ENCODE measurements around the gene NPC1L1. TPM values are rescaled to one million over a fixed set of nuclear protein-coding genes. Genes with fewer than 3 reads are reported as not detected.
A peak's percentile ranks its signal among the peaks of the same experiment; 100 is the strongest.

Gene NPC1L1
- polyA plus RNA-seq, 5 donors, result 0.21 to 0.42 (median 0.33) TPM

DNA sequence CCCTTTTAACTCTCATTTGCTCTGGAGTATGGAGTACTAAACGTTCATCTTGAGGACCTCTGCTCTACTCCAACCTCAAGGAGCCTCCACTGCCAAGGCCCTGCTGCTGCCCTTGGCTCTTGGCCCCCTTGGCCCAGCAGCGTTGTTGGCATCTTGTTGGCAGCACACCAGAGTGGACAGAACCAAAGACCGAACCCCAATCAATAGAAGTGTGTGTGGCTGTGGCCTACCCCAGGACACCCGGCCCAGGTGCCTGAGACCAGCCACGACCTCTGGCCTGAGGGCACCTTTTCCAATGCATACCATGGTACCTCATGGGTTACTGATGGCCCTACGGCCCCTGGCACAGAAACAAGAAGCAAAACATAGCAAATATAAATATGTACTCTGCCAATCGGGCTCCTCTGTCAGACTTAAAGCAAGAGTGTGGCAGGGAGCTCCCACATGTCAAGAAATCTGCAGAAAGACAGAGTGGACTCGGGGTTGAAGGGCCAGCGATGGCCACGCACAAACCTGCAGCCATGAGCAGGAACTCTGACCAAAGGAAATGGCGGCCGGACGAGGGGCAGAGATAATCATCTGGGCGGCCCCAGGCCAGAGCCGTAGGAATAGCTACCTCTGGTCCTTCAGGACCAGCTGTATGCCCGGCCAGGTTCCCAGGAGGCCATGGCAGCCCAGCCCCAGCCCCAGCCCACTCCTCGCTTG, 2.9 kb downstream of the NPC1L1 start:
- DNase-seq, result no peak

DNA sequence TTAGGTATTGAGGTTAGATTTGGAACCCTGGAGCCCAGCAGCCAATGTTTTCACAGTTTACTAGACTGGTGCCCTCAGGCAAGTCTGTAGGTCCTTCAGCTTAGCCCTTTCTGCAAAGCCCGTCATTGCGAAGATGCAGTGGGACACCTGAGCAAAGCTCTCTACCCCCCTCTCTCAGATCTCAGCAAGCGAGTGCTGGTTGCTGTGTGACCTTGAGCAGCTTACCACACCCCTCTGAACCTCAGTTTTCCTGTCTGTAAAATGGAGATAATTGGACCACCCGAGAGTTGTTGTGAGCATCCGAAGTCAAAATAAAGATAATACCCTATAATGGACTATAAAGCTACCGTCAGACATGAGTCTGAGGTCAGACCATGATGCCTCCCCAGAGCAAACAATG, 3.7 kb downstream of the NPC1L1 start:
- DNase-seq, result no peak

DNA sequence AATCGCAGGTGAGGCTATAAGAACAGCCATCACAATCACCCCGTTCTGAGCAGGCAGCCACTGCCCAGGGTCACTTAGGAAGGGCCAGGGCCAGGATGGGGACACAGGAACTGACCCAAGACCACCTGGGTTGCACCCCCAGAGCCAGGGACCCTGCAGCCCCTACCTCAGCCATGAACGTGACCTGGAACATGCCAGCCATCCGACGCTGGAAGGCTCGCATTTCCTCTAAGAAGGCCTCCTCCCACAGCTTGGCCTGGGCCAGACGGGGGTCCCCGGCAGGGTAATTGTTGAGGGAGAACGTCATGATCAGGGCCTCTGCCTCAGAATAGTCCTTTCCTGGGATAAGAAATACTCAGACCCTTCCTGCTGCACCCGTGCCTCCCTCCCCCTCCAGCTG, 5.0 kb downstream of the NPC1L1 start:
- DNase-seq, result no peak

DNA sequence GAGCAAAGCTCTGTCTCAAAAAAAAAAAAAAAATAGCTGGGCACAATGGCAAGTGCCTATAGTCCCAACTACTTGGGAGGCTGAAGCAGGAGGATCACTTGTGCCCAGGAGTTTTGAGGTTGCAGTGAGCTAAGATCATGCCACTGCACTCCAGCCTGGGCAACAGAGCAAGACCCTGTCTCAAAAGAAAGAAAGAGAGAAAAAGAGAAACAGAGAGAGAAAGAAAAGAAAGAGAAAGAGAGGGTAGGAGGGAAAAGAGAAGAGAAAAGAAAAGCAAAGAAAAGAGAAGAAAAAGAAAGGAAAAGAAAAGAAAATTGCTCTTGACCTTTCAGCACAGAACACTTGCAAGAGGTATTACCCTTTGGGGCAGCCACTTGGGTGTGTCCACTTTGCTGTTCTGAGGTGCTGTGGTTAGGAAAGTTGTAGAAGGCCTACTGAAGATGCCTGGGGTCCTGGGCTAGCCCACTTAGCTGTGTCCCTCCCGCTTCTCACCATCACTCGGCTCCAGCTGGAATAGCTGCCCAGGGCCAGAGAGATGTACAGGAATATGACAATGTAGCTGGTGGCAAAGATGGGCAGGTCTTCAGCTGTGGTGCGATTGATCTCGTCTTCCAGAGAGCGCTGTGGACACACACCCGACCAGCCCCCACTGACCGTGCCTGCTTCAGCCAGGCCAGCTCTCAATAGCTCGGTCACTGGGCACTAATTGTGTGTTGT, 5.6 kb downstream of the NPC1L1 start:
- no peak for DNase-seq

DNA sequence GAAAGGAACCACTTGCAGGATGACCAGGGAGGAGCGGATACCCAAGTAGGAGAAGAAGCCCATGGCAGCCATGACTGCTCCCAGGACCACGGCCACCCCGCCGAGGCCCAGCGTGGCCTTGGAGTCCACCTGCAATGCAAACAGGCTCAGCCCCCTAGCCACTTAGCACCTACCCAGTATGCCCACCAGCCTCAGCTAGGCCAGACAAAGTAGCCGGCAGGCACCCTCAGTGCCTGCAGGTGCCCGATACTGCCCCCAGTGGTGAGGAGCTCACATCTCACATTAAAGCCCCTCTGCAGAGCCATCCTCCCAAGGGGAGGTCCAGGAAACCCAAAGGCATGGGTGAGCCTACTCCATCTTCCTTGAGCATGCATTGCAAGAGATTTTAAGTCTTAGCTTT, 6.6 kb downstream of the NPC1L1 start:
- DNase-seq, result no peak

DNA sequence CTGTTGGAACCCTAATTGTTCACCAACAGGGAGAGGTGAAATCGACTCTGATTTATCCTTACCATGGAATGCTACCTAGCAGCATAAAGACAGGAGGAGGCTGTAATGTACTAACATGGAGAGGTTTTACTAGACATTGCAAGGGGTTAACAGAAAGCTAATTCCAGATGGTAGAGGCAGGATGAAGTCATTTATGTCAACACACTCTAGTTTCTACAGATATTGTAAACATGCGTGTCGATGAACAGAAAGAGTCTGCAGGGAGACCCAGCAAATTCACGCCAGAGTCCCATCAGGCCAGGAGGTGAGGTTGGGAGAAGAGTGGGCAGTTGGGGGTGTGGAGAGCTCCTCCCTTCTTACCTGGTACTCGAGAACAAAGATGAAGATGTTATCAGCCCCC, 7.0 kb downstream of the NPC1L1 start:
- DNase-seq, result peak in 1 of 2 donors; percentile 7

DNA sequence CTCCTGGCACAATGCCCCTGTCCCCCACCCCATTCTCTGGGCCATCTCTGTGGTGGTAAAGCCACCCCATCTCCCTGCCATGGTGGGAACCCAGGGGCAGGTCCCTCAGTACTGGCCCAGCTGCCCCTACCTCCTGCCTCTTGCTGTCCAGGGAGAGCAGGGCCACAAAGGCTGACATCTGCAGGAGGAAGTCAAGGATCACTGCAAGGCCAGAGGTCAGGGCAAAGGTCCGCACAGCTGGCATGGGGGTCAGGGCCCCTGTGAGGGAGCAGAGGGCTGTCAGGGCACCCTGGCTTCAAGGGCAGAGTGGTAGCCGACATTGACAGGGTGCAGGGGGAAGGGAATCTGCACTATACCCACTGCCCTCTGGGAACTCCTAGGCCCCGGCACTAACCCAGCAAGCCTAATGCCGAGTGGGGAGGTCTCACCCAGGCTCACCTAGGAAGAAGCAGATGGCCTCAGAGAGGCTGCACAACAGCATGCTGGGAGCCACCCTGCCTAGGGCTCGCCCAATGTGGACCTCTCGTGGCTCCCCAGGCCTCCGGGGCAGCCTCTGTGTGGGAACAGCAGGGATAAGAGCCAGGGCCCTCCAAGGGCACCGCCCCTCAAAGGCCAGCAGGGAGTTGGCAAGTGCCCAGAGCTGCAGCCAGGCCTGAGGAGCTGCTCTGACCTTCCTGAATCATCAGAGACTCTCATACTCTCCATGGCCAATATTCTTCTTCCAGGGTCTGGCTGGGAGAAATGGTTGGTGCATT, 7.7 kb downstream of the NPC1L1 start:
- no peak for DNase-seq

DNA sequence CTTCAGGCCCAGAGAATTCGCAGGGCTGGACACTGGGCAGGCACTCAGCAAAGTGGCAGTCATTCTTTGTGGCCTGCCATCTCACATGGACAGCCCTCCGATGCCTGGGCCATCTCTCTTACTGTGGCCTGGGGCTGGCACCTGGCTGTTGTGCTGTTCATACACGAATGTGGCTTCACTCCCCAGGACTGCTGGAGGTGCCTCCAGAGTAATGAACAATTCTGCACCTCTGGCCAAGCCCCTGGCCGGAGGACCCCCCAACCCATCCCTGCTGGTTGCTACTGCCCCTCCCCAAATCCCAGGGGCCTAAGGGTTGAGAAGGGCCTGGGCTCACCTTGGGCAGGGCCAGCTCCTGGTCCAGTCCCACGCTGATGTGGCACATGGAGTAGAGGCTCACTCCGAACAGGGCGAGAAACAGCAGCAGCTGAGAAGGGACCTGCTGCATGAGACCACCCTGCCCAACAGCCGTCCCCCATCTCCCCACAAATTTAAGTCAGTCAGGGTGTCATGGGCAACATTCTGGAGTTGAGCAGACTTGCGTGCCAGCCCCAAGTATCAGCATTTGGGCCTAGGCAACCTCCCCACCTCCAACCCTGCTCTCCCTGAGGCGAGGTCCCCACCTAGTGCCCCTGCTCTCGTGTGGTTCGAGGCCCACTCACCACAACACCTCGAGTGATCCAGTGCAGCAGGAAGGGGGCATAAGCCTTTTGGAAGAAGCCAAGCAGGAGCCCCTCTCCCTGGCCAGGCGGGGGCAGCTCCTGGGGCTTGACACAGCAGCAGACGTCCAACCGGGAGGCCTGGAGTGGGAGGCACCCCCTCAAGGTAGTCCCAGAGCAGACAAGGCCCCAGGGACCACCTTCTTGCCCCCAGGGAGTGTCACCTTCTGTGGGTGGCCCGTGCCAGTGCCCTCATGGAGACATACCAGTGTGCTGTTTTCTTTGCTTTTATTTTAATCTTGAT, 9.4 kb downstream of the NPC1L1 start:
- DNase-seq, result no peak

DNA sequence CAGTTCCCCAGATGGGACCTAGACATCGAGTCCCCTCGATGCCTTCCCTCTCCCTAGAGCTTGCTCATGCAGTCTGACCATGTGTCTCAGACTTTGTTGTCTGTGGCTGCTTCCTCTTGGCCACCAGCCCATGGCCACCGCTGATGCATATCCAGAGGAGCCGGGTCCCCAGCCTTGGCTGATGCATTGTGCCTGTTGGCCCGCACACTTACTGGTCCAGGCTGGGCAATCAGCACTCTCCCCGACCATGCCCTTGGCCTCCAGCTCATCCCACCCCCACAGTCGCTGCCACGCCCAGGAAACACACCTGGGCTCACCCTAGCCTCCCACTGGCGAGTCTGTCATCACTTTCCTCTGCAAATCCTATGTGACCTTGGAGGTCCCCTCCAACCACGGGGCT, 10.1 kb downstream of the NPC1L1 start:
- no peak for DNase-seq

DNA sequence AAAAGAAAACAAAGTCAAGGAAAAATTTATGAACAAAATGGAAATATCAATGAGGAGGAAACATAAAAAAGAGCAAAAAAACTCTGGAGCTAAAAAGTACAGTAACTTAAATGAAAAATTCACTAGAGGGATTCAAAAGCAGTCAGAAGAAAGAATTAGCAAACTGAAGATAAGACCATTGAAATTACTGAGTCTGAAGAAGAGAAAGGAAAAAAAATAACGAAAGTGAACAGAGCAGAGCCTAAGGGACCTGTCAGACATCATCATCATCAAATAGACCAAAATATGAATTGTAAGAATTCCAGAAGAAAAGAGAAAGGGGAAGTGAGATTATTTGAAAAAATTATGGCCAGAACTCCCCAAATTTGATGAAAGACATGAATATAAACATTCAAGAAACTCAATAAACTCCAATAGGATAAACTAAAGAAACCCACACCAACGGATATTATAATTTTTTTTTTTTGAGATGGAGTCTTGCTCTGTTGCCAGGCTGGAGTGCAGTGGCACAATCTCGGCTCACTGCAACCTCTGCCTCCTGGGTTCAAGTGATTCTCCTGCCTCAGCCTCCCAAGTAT, 16.2 kb downstream of the NPC1L1 start:
- DNase-seq, result no peak

DNA sequence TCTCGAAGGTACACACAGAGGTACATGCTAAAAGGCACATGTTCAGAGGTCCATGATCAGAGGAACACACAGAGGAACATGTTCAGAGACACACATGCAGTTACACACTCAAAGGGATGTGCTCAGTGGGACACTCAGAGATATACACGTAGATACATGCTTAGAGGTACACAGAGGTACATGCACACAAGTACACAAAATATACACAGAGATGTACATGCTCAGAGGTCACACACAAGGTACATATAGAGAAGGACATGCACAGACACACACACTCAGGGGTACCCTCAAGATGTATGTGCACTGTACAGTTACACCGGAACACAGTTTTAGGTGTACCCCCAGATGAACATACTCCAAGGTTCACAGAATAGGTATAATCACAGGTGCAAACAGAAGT, 18.8 kb downstream of the NPC1L1 start:
- no peak for DNase-seq

DNA sequence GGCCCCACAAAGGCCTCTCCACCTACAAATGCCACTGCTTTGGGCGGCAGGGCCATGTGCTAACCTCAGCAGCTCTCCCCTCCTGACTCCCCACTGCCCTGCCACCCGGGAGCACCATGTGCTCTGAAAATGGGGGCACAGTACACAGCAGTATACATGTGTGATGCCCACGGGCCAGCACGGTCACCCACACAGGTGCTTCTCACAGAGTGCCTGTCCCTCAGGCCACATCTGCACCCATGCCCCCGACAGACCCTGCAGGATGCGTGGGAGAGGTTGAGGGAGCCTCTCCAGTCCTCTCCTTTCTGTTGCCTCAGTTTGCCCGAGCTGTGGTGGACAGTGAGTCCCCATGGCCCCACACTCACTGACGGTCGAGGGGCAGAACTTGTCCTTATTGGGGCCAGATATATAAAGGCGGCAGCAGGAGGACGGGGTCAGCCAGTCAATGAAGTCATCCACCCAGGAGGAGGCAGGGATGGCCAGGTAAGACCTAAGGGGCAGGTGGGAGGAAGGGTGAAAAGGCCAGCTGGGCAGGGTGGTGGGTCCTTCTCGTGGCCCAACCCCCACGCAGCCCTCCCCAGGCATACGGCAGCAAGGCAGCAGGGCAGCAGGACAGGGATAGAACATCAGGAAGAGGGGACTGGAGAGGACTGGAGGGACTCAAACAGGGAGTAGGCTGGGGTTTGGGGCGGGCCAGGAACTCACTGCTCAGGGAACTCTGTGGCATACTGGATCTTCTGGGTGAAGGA, 19.6 kb downstream of the NPC1L1 start:
- no peak for DNase-seq

DNA sequence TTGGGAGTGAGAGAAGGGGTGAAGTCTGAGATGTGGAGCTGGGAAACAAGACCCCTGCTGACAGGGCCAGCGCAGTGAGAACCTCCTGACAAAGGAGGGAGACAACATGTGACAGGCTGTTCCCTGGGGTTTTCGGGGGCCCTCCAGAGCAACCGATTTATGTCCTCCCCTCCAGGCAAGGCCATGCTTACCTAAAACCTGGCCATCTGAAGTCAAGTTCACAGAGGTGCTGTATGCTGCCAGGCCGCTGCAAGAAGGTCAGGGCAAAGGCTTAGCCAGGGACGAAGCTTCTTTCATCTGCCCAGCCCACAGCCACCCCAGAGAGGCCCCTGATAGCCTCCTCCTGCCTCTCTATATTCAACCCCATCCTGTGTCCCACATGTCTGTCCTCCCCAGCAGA, 20.6 kb downstream of the NPC1L1 start:
- no peak for DNase-seq

DNA sequence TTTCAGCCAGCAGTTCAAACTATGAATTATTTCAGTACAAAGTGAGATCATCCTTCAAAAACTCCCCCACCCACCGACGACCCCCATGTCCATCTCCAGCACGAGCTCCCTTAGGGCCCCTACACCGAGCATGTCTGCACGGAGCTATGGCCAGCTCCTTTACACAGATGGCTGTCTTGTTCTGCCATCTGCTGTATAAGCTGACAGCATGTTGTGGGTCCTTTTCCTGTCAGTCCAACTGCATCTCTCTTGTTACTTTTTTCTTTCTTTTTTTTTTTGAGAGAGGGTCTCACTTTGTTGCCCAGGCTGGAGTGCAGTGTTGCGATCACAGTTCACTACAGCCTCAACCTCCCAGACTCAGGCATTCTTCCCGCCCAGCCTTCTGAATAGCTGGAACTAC, 21.6 kb downstream of the NPC1L1 start:
- DNase-seq, result no peak

DNA sequence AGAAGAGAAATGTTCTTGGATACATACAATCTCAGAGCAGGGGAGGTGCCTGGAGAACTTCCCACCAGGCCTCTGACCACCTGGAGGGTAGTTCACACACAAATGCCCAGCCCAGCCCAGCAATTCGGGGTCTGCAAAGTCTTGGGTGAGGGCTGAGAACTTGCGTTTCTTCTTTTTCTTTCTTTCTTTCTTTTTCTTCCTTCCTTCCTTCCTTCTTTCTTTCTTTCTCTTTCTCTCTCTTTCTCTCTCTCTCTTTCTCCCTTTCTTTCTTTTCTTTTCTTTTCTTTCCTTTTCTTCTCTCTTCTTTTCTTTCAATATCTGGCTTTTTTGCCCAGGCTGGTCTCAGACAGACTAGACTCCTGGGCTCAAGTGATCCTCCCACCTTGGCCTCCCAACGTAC, 22.4 kb downstream of the NPC1L1 start:
- no peak for DNase-seq

DNA sequence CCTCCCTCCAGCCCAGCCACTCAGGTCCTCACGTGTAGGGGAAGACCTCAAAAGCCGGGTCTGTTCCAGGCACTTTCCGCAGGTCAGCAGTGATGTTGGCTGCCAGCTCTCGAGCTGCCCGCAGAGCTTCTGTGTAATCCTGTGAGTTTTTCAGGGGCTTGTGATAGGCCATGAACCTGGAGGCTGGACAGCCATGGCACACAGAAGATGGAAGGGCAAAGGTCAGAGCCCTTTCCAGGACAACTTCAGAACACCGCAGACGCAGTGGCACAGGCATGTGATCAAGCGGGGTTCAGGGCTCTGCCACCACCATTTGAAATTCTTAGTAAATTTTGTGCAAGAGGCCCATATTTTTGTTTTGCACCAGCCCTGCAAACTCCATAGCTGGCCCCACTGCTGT, 24.0 kb downstream of the NPC1L1 start:
- DNase-seq, result no peak

DNA sequence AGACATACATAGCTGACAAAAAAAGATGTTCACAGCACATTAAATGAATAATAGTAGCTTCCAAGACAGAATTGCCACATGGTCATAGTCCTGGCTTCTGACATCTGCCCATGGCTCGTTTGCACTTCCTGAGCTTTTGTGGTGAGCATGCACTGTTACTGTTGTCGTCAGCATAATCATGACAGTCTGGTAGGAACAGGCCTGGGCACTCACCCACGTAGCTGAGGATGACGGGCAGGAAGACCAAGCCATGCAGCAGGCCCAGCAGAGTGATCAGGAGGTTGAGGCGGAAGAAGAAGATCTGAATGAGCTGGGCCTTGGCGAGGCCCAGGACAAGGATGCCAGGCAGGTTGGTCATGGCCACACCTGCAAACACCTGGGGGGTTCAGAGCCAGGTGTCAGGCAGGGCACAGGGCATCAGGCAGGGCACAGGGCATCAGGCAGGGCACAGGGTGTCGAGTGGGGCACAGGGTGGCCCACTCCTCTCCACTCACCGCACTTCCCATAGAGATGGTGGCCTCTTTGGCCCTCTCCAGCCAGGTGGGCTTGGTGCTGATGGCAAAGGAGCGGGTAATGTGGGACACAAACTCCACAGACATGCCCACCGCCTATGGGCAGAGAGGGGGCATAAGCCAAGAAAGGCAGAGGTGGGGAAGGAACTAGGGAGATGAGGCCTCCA, 25.4 kb downstream of the NPC1L1 start:
- no peak for DNase-seq

DNA sequence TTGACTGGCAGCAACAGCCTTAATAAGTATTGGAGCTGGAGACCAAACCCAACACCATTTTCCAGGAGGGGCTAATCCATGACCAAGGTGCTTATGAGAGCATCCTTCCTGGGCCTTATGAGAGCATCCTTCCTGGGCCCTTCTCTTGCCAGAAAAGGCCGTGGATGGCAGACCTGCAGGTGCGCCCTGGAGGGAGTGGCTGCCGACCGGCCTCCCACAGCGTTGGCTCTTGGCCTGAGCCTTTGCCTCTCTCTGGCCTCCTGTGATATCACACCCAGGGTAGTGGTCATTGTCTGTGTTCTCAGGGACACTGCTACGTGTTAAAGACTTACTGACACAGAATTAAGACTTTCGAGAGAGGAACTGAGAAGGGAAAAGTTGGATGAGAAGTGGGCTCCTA, 28.4 kb downstream of the NPC1L1 start:
- no peak for DNase-seq

DNA sequence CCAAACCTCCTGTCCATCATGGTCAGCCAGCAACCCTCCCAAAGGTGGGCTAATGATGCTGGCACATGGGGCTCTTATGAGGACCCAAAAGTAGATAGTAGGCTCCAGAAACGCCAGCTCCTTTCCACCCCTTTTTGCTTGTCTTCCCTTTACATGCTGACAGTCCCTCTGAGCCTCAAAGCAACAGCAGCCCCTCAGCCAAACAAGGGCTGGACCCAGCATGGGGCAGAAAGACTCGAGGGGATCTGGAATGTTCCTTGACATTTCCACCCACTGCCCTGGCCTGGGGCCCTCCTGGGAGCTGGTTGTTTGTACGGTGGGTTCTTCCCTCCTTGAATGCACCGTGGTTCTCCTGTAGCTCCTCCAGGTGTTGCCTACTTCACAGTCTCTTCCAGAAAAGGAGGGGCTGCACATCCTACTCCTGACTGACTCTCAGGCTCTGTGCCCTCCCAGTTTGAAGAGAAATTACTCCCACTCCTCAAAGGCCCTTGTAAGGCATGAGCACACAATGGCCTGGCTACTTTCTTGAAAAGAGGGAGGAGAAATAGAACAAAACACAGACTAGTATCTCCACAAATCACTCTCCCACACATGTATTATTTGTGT, 29.2 kb downstream of the NPC1L1 start:
- no peak for DNase-seq

DNA sequence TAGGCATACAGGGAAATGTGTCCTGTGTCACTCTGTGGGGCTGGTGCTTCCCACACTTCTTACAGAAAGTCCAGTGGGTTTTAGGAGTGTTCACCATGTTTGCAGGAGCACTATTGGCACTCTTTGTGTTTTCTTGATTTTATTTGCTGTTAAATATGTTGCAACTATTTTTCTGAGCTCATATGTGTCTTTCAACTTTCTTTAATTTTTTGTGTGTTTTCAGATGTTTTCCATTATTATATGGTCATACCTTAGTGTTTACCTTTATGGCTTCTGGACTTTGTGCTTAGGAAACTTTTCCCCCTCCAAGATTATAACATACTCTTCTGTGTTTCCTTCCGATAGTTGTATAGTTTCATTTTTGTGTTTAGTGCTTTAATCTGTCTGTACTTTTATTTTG, 29.9 kb downstream of the NPC1L1 start:
- no peak for DNase-seq

All from right lung (tissue), 5 donors.